HepG2 (cell line): ENCODE measurements around the gene CBLC. TPM values are rescaled to one million over a fixed set of nuclear protein-coding genes. Genes with fewer than 3 reads are reported as not detected.

Experiments used
- ATAC-seq: fragments of 200-7000 bp; cut with Tn5 transposase; 3 replicates; pipeline ENCODE4 v1.9.1; 2020; ENCODE audit warnings: mild to moderate bottlenecking, moderate library complexity
- BruUV-seq: library from RNA; stranded (reverse); fragments of 400-500 nt; replicated peaks from 2 replicates; lab custom pipeline; 2021; lab: Mats Ljungman, UMichigan
- CTCF ChIA-PET: fragments of 300-600 bp; formaldehyde crosslinking; extraction: SDS; loops from one replicate; lab custom pipeline; 2021; ENCODE audit warnings: low total read pairs, inconsistent platforms, low intra/inter-chr PET ratio; lab: Yijun Ruan, JAX
- POLR2A ChIA-PET: fragments of 350-600 bp; sonication (Branson Sonifier 250); formaldehyde crosslinking; loops from one replicate; lab custom pipeline; 2020; ENCODE audit warnings: antibody characterized with exemption, inconsistent platforms; lab: Yijun Ruan, JAX
- DNase-seq: peaks from one replicate; pipeline ENCODE4 v3.0.0-alpha.2; 2015; ENCODE audit warnings: low spot score
- FAIRE-seq: peaks from 3 replicates; lab custom pipeline; 2011; peaks lifted over from hg19 to GRCh38; lab: Jason Lieb, UNC
- H2AFZ ChIP-seq: one replicate; pipeline ENCODE4 v1.6.1; 2011; ENCODE audit warnings: low read length, inconsistent platforms
- H3K27ac ChIP-seq: fragments of 300-600 bp; 3 replicates; pipeline ENCODE4 v1.8.0; 2011; ENCODE audit warnings: mixed run types, mild to moderate bottlenecking, mixed read lengths, low read length, inconsistent platforms; ENCODE audit not compliant: insufficient read depth; ENCODE audit errors: extremely low read length
- H3K27me3 ChIP-seq, 2 experiments: fragments of 200-600 bp in 1 of 2; 2 replicates in 1 of 2; 3 replicates in 1 of 2; pipeline versions ENCODE4 v1.6.0 to v1.8.0; 2011; ENCODE audit warnings: low read length in 2 of 2, mild to moderate bottlenecking in 2 of 2, moderate library complexity in 2 of 2, inconsistent platforms in 1 of 2; ENCODE audit not compliant: insufficient read depth in 2 of 2, control insufficient read depth in 1 of 2
- H3K36me3 ChIP-seq, 2 experiments: fragments of 200-600 bp in 1 of 2; replicated peaks in 1 of 2; 2 replicates in 1 of 2; 3 replicates in 1 of 2; pipeline versions ENCODE4 v1.5.1 to v1.8.0; 2011; ENCODE audit warnings: low read length in 2 of 2, inconsistent platforms in 1 of 2; ENCODE audit not compliant: insufficient read depth in 2 of 2, control insufficient read depth in 1 of 2
- H3K4me1 ChIP-seq: 2 replicates; pipeline ENCODE4 v1.5.1; 2012; ENCODE audit warnings: low read length, inconsistent platforms; ENCODE audit not compliant: insufficient read depth
- H3K4me2 ChIP-seq: 2 replicates; pipeline ENCODE4 v1.6.0; 2011; ENCODE audit warnings: low read depth, low read length, inconsistent platforms
- H3K4me3 ChIP-seq, 3 experiments: fragments of 200-600 bp in 1 of 3; sonication (generic), shearing (Covaris generic) in 1 of 3; replicated peaks in 1 of 3; 2 replicates each; pipeline ENCODE4 v1.5.1; 2011 to 2016; ENCODE audit warnings: low read length in 3 of 3, inconsistent platforms in 2 of 3, low read depth in 2 of 3, mild to moderate bottlenecking in 2 of 3, control low read depth in 1 of 3, mixed read lengths in 1 of 3; ENCODE audit not compliant: insufficient read depth in 1 of 3
- H3K79me2 ChIP-seq: one replicate; pipeline ENCODE4 v1.6.1; 2011; ENCODE audit warnings: low read length, inconsistent platforms; ENCODE audit not compliant: insufficient read depth
- H3K9ac ChIP-seq: 2 replicates; pipeline ENCODE4 v1.6.0; 2011; ENCODE audit warnings: mild to moderate bottlenecking, low read depth, low read length, inconsistent platforms; ENCODE audit not compliant: insufficient read depth
- H3K9me3 ChIP-seq: 2 replicates; pipeline ENCODE4 v1.5.1; 2012; ENCODE audit warnings: mild to moderate bottlenecking, low read length
- H4K20me1 ChIP-seq: 2 replicates; pipeline ENCODE4 v1.6.0; 2011; ENCODE audit warnings: inconsistent platforms, mild to moderate bottlenecking, low read length, moderate library complexity; ENCODE audit not compliant: insufficient read depth
- EP300 ChIP-seq, 3 experiments: sonication (generic) in 1 of 3; formaldehyde crosslinking in 1 of 3; IDR thresholded peaks; 2 replicates each; pipeline versions ENCODE4 v1.5.1 to v1.6.1; 2011 to 2020; ENCODE audit warnings: low read depth in 2 of 3, low read length in 2 of 3, borderline replicate concordance in 1 of 3, improper control_type of control experiment in 1 of 3, mild to moderate bottlenecking in 1 of 3, missing genetic modification reagents in 1 of 3, moderate library complexity in 1 of 3
- GLI4 ChIP-seq: sonication (generic); formaldehyde crosslinking; IDR thresholded peaks from 2 replicates; pipeline ENCODE4 v1.5.1; 2020; ENCODE audit warnings: missing genetic modification reagents, mild to moderate bottlenecking, moderate library complexity, borderline replicate concordance
- ISL2 ChIP-seq: sonication (generic); formaldehyde crosslinking; IDR thresholded peaks from 2 replicates; pipeline ENCODE4 v1.5.0; 2020; ENCODE audit warnings: missing genetic modification reagents
- MAFF ChIP-seq: IDR thresholded peaks from 2 replicates; pipeline ENCODE4 v1.6.1; 2011; ENCODE audit warnings: low read depth, low read length, improper control_type of control experiment
- MTA3 ChIP-seq: sonication (generic); formaldehyde crosslinking; IDR thresholded peaks from 2 replicates; pipeline ENCODE4 v1.4.0; 2020; ENCODE audit warnings: missing genetic modification reagents
- RFX3 ChIP-seq: IDR thresholded peaks from 2 replicates; pipeline ENCODE4 v1.6.1; 2016; ENCODE audit warnings: missing biosample characterization, missing genetic modification reagents
- ZNF101 ChIP-seq: sonication (generic); formaldehyde crosslinking; IDR thresholded peaks from 2 replicates; pipeline ENCODE4 v1.4.0; 2020; ENCODE audit warnings: mild to moderate bottlenecking, low read depth, missing genetic modification reagents, borderline replicate concordance
- ZNF136 ChIP-seq: sonication (generic); formaldehyde crosslinking; IDR thresholded peaks from 2 replicates; pipeline ENCODE4 v1.8.1; 2022; ENCODE audit warnings: low read depth, mild to moderate bottlenecking, moderate library complexity, missing genetic modification reagents
- WGBS: methylation state at CpG from one replicate; pipeline ENCODE4 v1.1.6; 2017; ENCODE audit warnings: low lambda C conversion rate; 5-methylcytosine and 5-hydroxymethylcytosine counted together
- in situ Hi-C: cut with HindIII; loops from 2 replicates; pipeline ENCODE4 v1.10.0; 2017; ENCODE audit warnings: low pct_unique_long_range_greater_than_20kb; ENCODE audit not compliant: extremely low pct_ligation_motif_present
- intact Hi-C: fragments of 100-400 bp; cut with micrococcal nuclease; formaldehyde crosslinking; loops from one replicate; pipeline ENCODE4 v1.10.0; 2022; ENCODE audit not compliant: unreplicated experiment
- polyA plus RNA-seq, 8 experiments: library from polyadenylated mRNA; depleted of rRNA in 3 of 8; stranded (reverse) in 7 of 8; unstranded in 1 of 8; fragments of >200 nt; fragmentation: Illumina TruSeq in 4 of 8; extraction: Trizol in 4 of 8; gene quantifications; 2 replicates each; pipeline versions ENCODE4 v1.2.1 to v1.2.3, GENCODE V29; 2011 to 2016; ENCODE audit warnings: low read depth in 4 of 8, missing spikeins in 1 of 8, mixed read lengths in 1 of 8; ENCODE audit not compliant: insufficient read depth in 1 of 8
- total RNA-seq, 5 experiments: library from RNA; depleted of rRNA; stranded (reverse); fragments of >200 nt; fragmentation: Illumina TruSeq; extraction: Trizol; gene quantifications; 2 replicates each; pipeline ENCODE4 v1.2.3, GENCODE V29; 2016; ENCODE audit warnings: low read depth in 1 of 5

Gene CBLC
- total and polyA plus RNA-seq, 2 of the 13 experiments (the other 11 are each of a cell fraction or from before 2014, with no cell fraction given) = 1.8 to 2.6 TPM

- TF ChIP-seq GLI4 = no peak
- TF ChIP-seq ZNF101 = no peak
- no peak for TF ChIP-seq RFX3 (CRISPR knock-in tag)
- TF ChIP-seq MAFF = no peak
- no peak for TF ChIP-seq ZNF136 (CRISPR knock-in tag)
- TF ChIP-seq MTA3 (CRISPR knock-in tag) = no peak
These were observed 37.3 kb upstream of the CBLC start (continued) for GRCh38 chr19:44740351-44740824.

GRCh38 chr19:44741258-44741731 lies 36.4 kb upstream of the CBLC start:
- intact Hi-C loops (no loop called here), in situ Hi-C loops (no loop called here)
- ChIA-PET CTCF (no interaction called here), POLR2A (interaction anchor here (0.6 to 4.0 kb wide), 9 partner anchors 13 to 90 kb away, joined by 3 to 45 read pairs (median 7); no protein-coding TSS in a partner anchor)
- H3K36me3 ChIP-seq = no peaks in the 10 kb centered on the region
- WGBS = 18% methylated on average over 6 of the region's 6 CpGs
- DNase-seq (no peak), ATAC-seq (no peak), FAIRE-seq (no peak)
- H3K27ac ChIP-seq = peak overlapping the region; percentile 73
- H2AFZ ChIP-seq = no peak overlapping the region
- H3K79me2 ChIP-seq = no peaks in the 10 kb centered on the region
- H3K4me3 ChIP-seq = peak overlapping the region in 1 of 3 experiments; percentile 72; a peak in 1 of 6 replicates
- TF ChIP-seq EP300 (IDR thresholded peaks at IDR 0.05; ENCODE audit: low read depth in 2 of 2, low read length in 2 of 2) = no peak
- TF ChIP-seq EP300 (CRISPR knock-in tag; IDR thresholded peaks at IDR 0.05; ENCODE audit: borderline replicate concordance) = no peak
- TF ChIP-seq ISL2 (CRISPR knock-in tag) = 0 out of 2 replicates have a peak, but pooled peaks have one; percentile 2
- no peaks in the 10 kb centered on the region for H4K20me1 ChIP-seq
- peak overlapping the region; percentile 29; the same call in 1 of the 2 replicates for H3K9ac ChIP-seq
- no TSS peak for BruUV-seq
- peak overlapping the region; percentile 94 for H3K4me2 ChIP-seq
- H3K9me3 ChIP-seq = no peaks in the 10 kb centered on the region
- H3K27me3 ChIP-seq = no peaks in the 10 kb centered on the region
- H3K4me1 ChIP-seq = peaks cover 100% of the 10 kb centered on the region
